ENCODE measurements around the gene PARD6A. TPM values are rescaled to one million over a fixed set of nuclear protein-coding genes. Genes with fewer than 3 reads are reported as not detected.
A peak's percentile ranks its signal among the peaks of the same experiment; 100 is the strongest.

Gene PARD6A
- total and polyA plus RNA-seq, 2 donors (not counting 1 experiment from before 2014, with no cell fraction given), result 0.36 to 4.8 TPM

DNA sequence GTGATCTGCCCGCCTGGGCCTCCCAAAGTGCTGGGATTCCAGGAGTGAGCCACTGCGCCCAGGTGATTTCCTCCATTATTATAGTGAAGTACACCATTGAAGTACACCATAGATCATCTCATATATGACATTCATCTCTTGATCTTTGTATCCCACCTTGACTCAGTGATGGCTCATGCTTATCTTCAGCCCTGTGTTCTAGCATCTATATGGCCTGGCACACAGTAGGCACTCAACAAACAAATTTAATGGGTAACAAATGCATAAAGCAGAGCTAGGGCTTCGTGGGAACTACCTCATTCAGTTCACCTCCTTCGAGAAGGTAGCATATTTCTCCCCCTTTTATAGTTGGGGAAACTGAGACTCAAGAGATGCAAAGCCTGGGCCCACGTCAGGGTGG lies 4.8 kb downstream of the PARD6A start:
- TF ChIP-seq EZH2 (IDR thresholded peaks at IDR 0.05; ENCODE audit: low read length, missing control alignments), result no peak
- TF ChIP-seq, protein P1, sequence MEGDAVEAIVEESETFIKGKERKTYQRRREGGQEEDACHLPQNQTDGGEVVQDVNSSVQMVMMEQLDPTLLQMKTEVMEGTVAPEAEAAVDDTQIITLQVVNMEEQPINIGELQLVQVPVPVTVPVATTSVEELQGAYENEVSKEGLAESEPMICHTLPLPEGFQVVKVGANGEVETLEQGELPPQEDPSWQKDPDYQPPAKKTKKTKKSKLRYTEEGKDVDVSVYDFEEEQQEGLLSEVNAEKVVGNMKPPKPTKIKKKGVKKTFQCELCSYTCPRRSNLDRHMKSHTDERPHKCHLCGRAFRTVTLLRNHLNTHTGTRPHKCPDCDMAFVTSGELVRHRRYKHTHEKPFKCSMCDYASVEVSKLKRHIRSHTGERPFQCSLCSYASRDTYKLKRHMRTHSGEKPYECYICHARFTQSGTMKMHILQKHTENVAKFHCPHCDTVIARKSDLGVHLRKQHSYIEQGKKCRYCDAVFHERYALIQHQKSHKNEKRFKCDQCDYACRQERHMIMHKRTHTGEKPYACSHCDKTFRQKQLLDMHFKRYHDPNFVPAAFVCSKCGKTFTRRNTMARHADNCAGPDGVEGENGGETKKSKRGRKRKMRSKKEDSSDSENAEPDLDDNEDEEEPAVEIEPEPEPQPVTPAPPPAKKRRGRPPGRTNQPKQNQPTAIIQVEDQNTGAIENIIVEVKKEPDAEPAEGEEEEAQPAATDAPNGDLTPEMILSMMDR (conservative IDR thresholded peaks at IDR 0.05 in 1 of 2, IDR thresholded peaks at IDR 0.05 in 1 of 2; ENCODE audit: low read depth in 1 of 2, low read length in 2 of 2), result no peak
- Histone ChIP-seq H3K36me3 (ENCODE audit: control insufficient read depth, insufficient read depth, low read length) (peaks cover 2% of the 10 kb centered on the region), H3K9me3 (ENCODE audit: control insufficient read depth, insufficient read depth, low read depth, low read length) (no peaks in the 10 kb centered on the region), H3K4me3 (replicated peaks in 1 of 4; ENCODE audit: control extremely low read depth in 1 of 4, insufficient read depth in 1 of 4, low read depth in 3 of 4, low read length in 4 of 4) (peak overlapping the region; percentile 36 to 72 (median 54)), H3K27ac (ENCODE audit: insufficient read depth, low read length) (peak overlapping the region; percentile 78), H2AFZ (ENCODE audit: low read length) (peak overlapping the region; percentile 53), H3K4me1 (ENCODE audit: control insufficient read depth, extremely low read depth, insufficient read depth, low read length) (peaks cover 17% of the 10 kb centered on the region), H3K27me3 (ENCODE audit: control insufficient read depth, insufficient read depth, low read length) (no peaks in the 10 kb centered on the region), H3K79me2 (ENCODE audit: control insufficient read depth, insufficient read depth, low read length) (no peaks in the 10 kb centered on the region), H3K9ac (ENCODE audit: insufficient read depth, low read length) (no peak overlapping the region), H4K20me1 (ENCODE audit: control insufficient read depth, extremely low read depth, insufficient read depth, low read length) (no peaks in the 10 kb centered on the region), H3K4me2 (ENCODE audit: extremely low read depth, insufficient read depth, low read length) (peak overlapping the region; percentile 82)
- DNase-seq (ENCODE audit: low read depth in 2 of 2), result no peak

DNA sequence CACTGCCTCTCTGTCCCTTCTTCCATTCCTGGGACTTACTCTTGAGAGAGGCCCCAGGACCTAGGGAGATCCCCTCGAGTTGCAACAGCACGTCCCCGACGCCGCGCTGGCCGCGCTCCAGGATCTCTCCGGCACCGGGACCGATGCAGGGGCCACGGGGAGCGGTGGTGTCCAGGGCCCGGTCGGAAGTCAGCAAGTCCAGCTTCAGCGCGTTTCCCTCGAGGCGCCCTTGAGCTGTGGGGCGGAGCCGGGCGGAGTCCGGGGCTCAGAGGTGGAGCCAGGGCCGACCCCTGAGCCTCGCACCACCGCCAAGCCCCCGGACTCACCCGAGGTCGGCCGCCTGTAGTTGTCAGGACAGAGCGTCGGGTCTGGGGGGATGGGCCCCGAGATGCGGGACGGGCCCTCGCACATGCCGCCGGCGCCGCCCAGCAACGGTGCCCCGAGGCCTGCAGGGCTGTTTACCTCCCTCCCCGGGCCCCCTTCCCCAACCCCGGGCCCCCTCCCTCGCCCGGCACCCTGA lies 5.3 kb downstream of the PARD6A start:
- TF ChIP-seq, protein P1 (conservative IDR thresholded peaks at IDR 0.05 in 1 of 2, IDR thresholded peaks at IDR 0.05 in 1 of 2; ENCODE audit: low read depth in 1 of 2, low read length in 2 of 2), result no peak
- no peak for TF ChIP-seq EZH2 (IDR thresholded peaks at IDR 0.05; ENCODE audit: low read length, missing control alignments)
- peaks cover 2% of the 10 kb centered on the region for H3K36me3 ChIP-seq (ENCODE audit: control insufficient read depth, insufficient read depth, low read length)
- H3K27ac ChIP-seq (ENCODE audit: insufficient read depth, low read length), result peak overlapping the region; percentile 78
- peak in 1 of 2 donors; percentile 34 for DNase-seq (ENCODE audit: low read depth in 2 of 2)
- no peaks in the 10 kb centered on the region for H3K79me2 ChIP-seq (ENCODE audit: control insufficient read depth, insufficient read depth, low read length)
- H2AFZ ChIP-seq (ENCODE audit: low read length), result peak overlapping the region; percentile 53
- H4K20me1 ChIP-seq (ENCODE audit: control insufficient read depth, extremely low read depth, insufficient read depth, low read length), result no peaks in the 10 kb centered on the region
- peak overlapping the region; percentile 36 to 72 (median 54) for H3K4me3 ChIP-seq (replicated peaks in 1 of 4; ENCODE audit: control extremely low read depth in 1 of 4, insufficient read depth in 1 of 4, low read depth in 3 of 4, low read length in 4 of 4)
- H3K4me1 ChIP-seq (ENCODE audit: control insufficient read depth, extremely low read depth, insufficient read depth, low read length), result peaks cover 16% of the 10 kb centered on the region
- no peaks in the 10 kb centered on the region for H3K27me3 ChIP-seq (ENCODE audit: control insufficient read depth, insufficient read depth, low read length)
- peak overlapping the region; percentile 85 for H3K4me2 ChIP-seq (ENCODE audit: extremely low read depth, insufficient read depth, low read length)
- H3K9me3 ChIP-seq (ENCODE audit: control insufficient read depth, insufficient read depth, low read depth, low read length), result no peaks in the 10 kb centered on the region
- peak overlapping the region; percentile 62 for H3K9ac ChIP-seq (ENCODE audit: insufficient read depth, low read length)

DNA sequence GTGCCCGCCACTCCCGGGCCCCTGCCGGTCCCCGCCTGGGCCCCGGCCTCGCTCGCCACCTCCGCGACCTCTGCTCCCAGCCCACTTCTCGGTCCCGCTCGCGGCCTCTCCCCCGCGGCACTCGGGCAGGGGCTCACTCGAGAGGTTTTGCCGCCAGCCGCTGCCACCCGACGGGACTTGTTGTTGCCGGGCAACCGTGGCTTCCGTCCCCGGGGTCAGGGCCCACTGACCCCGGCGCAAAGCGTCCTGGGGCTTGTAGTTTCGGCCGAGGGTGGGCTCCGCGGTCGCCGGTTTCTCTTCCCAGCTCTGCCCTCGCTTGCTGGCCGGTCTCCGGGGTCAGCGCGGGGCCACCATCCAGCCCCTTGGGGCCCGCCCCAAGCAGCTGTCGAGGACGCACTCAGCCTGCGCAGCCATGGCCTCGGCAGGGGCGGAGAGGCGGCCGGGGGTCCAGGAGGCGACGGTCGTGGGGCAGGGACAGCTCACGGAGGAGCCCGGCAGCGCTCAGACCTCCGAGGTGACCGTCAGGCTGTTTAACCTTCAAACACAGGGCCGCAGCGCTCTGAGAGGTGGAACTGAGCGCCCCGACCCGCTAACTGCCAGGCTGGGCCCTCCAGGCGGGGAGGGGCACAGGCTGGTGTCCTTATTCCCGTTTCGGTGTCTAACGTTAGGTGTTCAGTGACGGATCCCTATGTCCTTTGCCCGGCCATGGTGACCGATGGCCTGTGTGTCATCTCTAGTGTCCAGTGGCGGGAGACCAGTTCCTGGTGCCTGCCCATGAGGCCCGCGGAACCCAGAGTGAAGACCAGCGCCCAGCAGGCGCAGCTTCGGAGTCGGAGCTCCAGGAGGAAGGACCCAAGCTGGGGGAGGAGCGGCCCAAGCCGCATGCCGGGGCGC lies 6.0 kb downstream of the PARD6A start, which contains the start of the genes C16orf86 and ENKD1:
Gene C16orf86 (plus strand): TSS at position 256 of the 894 bp plus-strand sequence. CDS start 157 bp downstream, at position 413.
Gene ENKD1 (minus strand): TSS at position 192 of the 894 bp plus-strand sequence. CDS start 308 bp downstream, outside the sequence.
- no peaks in the 10 kb centered on the region for H3K79me2 ChIP-seq (ENCODE audit: control insufficient read depth, insufficient read depth, low read length)
- no peaks in the 10 kb centered on the region for H3K9me3 ChIP-seq (ENCODE audit: control insufficient read depth, insufficient read depth, low read depth, low read length)
- H3K4me3 ChIP-seq (replicated peaks in 1 of 4; ENCODE audit: control extremely low read depth in 1 of 4, insufficient read depth in 1 of 4, low read depth in 3 of 4, low read length in 4 of 4), result peak within 1 kb of the TSS; percentile 46 to 72 (median 54)
- H3K27ac ChIP-seq (ENCODE audit: insufficient read depth, low read length), result peak within 1 kb of the TSS; percentile 78
- H3K9ac ChIP-seq (ENCODE audit: insufficient read depth, low read length), result peak within 1 kb of the TSS; percentile 62
- peak within 1 kb of the TSS; percentile 90 for H2AFZ ChIP-seq (ENCODE audit: low read length)
- no peaks in the 10 kb centered on the region for H4K20me1 ChIP-seq (ENCODE audit: control insufficient read depth, extremely low read depth, insufficient read depth, low read length)
- peak; percentile 52 to 76 for DNase-seq (ENCODE audit: low read depth in 2 of 2)
- TF ChIP-seq, protein P1 (conservative IDR thresholded peaks at IDR 0.05 in 1 of 2, IDR thresholded peaks at IDR 0.05 in 1 of 2; ENCODE audit: low read depth in 1 of 2, low read length in 2 of 2), result no peak
- TF ChIP-seq EZH2 (IDR thresholded peaks at IDR 0.05; ENCODE audit: low read length, missing control alignments), result no peak
- H3K36me3 ChIP-seq (ENCODE audit: control insufficient read depth, insufficient read depth, low read length), result peaks cover 2% of the 10 kb centered on the region
- peak within 1 kb of the TSS; percentile 85 for H3K4me2 ChIP-seq (ENCODE audit: extremely low read depth, insufficient read depth, low read length)
- peaks cover 14% of the 10 kb centered on the region for H3K4me1 ChIP-seq (ENCODE audit: control insufficient read depth, extremely low read depth, insufficient read depth, low read length)
- H3K27me3 ChIP-seq (ENCODE audit: control insufficient read depth, insufficient read depth, low read length), result no peaks in the 10 kb centered on the region

Data from fibroblast of lung (primary cell).